Keratinocyte (primary cell): ENCODE results near the gene LIN7A. TPM values are rescaled to one million over a fixed set of nuclear protein-coding genes. Genes with fewer than 3 reads are reported as not detected.

ENCODE experiments used
- DNase-seq: peaks from one replicate; pipeline ENCODE4 v3.0.0-alpha.2; 2011; ENCODE audit warnings: low read depth, missing footprints, low spot score
- FAIRE-seq: peaks from 2 replicates; lab custom pipeline; 2011; peaks lifted over from hg19 to GRCh38; lab: Jason Lieb, UNC
- H2AFZ ChIP-seq: 2 replicates; pipeline ENCODE4 v1.6.0; 2012; ENCODE audit warnings: low read length, control low read depth, inconsistent platforms; ENCODE audit not compliant: control insufficient read depth
- H3K27ac ChIP-seq: 2 replicates; pipeline ENCODE4 v1.5.1; 2011; ENCODE audit warnings: low read length; ENCODE audit not compliant: control insufficient read depth, insufficient read depth
- H3K27me3 ChIP-seq: 3 replicates; pipeline ENCODE4 v1.6.0; 2011; ENCODE audit warnings: low read length; ENCODE audit not compliant: control insufficient read depth, insufficient read depth; ENCODE audit errors: extremely low read depth
- H3K36me3 ChIP-seq, 2 experiments: 2 replicates in 1 of 2; 3 replicates in 1 of 2; pipeline ENCODE4 v1.5.1; 2011; ENCODE audit warnings: low read length in 2 of 2, mild to moderate bottlenecking in 1 of 2; ENCODE audit not compliant: control insufficient read depth in 2 of 2, insufficient read depth in 2 of 2; ENCODE audit errors: extremely low read depth in 1 of 2
- H3K4me1 ChIP-seq: 3 replicates; pipeline ENCODE4 v1.5.1; 2011; ENCODE audit warnings: low read length; ENCODE audit not compliant: control insufficient read depth, insufficient read depth; ENCODE audit errors: extremely low read depth
- H3K4me2 ChIP-seq: 3 replicates; pipeline ENCODE4 v1.6.0; 2011; ENCODE audit warnings: low read depth, low read length; ENCODE audit not compliant: control insufficient read depth, insufficient read depth; ENCODE audit errors: extremely low read depth
- H3K4me3 ChIP-seq, 3 experiments: fragments of 200-600 bp in 1 of 3; sonication (generic) in 1 of 3; 2 replicates in 2 of 3; 3 replicates in 1 of 3; pipeline ENCODE4 v1.5.1; 2011 to 2016; ENCODE audit warnings: low read length in 3 of 3, mild to moderate bottlenecking in 3 of 3, control low read depth in 2 of 3, inconsistent platforms in 1 of 3, low read depth in 1 of 3, mixed read lengths in 1 of 3, mixed run types in 1 of 3, moderate library complexity in 1 of 3; ENCODE audit not compliant: control insufficient read depth in 2 of 3, insufficient read depth in 2 of 3; ENCODE audit errors: extremely low read depth in 1 of 3
- H3K79me2 ChIP-seq: 2 replicates; pipeline ENCODE4 v1.6.0; 2012; ENCODE audit warnings: low read length; ENCODE audit not compliant: control insufficient read depth, insufficient read depth
- H3K9ac ChIP-seq: 3 replicates; pipeline ENCODE4 v1.6.0; 2011; ENCODE audit warnings: low read length; ENCODE audit not compliant: control insufficient read depth, insufficient read depth; ENCODE audit errors: extremely low read depth
- H3K9me1 ChIP-seq: 3 replicates; pipeline ENCODE4 v1.6.0; 2011; ENCODE audit warnings: low read length; ENCODE audit not compliant: control insufficient read depth, insufficient read depth; ENCODE audit errors: extremely low read depth
- H3K9me3 ChIP-seq: 2 replicates; pipeline ENCODE4 v1.5.1; 2012; ENCODE audit warnings: low read depth, low read length; ENCODE audit not compliant: control insufficient read depth
- H4K20me1 ChIP-seq: 3 replicates; pipeline ENCODE4 v1.6.0; 2011; ENCODE audit warnings: low read length; ENCODE audit not compliant: control insufficient read depth, insufficient read depth; ENCODE audit errors: extremely low read depth
- EZH2 ChIP-seq: IDR thresholded peaks from one replicate; pipeline ENCODE4 v1.6.1; 2012; ENCODE audit warnings: inconsistent platforms, mild to moderate bottlenecking, low read length, moderate library complexity
- dilution Hi-C: fragments of 300-500 bp; cut with MboI; formaldehyde crosslinking; loops from one replicate; pipeline ENCODE4 v1.7.0; 2020; ENCODE audit warnings: low sequenced_read_pairs; ENCODE audit not compliant: extremely low pct_ligation_motif_present
- polyA plus RNA-seq, 5 experiments: library from polyadenylated mRNA; depleted of rRNA in 3 of 5; stranded (reverse) in 3 of 5; stranded (forward) in 1 of 5; unstranded in 1 of 5; fragments of >200 nt; gene quantifications; 1 replicate in 1 of 5; 2 replicates in 3 of 5; 3 replicates in 1 of 5; pipeline versions ENCODE4 v1.2.1 to v1.2.3, GENCODE V29; 2011 to 2012; ENCODE audit warnings: missing spikeins in 2 of 5, low read depth in 1 of 5, low replicate concordance in 1 of 5
- TF ChIP-seq, protein P1 (sequence below), 3 experiments: IDR thresholded peaks in 1 of 3; conservative IDR thresholded peaks in 1 of 3; optimal IDR thresholded peaks in 1 of 3; 2 replicates in 2 of 3; 3 replicates in 1 of 3; pipeline versions ENCODE3 to v1.5.1; 2011; ENCODE audit warnings: low read length in 3 of 3, mild to moderate bottlenecking in 3 of 3, moderate library complexity in 2 of 3, control low read depth in 1 of 3, inconsistent platforms in 1 of 3; ENCODE audit not compliant: insufficient read depth in 2 of 3; ENCODE audit errors: extremely low read depth in 1 of 3

LIN7A gene
- polyA plus RNA-seq, 1 donor (not counting 4 experiments of a cell fraction or from before 2014, with no cell fraction given), result not detected

DNA sequence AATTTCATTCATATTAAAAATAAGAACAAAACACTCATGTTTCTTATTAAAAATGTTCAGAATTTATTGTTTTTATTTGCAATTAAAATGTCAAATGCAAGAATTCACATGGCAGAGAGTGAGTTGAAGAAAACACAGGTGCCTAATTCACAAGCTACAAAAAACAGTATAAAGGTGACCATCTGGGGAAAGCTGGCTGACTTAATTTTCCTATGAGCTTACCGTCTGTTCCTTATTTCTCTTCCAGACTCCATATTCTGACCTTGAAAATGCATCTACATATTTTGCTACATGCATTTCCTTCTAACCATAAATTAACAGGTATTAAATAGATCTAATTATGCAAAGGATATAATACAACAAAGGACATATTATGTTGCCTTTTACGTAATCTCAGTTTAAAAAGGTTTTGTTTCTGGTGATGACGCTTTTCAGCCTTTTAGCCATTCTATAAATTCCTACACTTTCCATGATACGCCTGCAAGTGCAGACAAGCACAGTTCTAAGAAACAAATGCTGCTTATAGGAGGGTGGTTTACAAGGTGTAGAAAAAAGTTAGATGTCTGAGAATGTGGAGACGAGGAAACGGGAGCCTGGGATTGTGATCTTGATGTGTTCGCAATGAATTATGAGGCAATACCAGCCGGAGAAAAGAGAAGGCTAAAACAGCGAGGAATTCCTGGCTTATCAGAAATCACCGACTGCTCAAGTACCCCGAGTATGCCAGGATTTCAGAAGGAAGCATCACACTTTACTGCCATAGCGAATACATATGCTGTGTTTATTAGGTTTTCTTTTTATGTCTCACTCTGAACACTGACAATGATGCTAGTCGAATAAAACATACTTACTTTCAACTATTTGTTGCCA lies 24.6 kb downstream of the LIN7A start:
- dilution Hi-C loops, result no loop called here
- no peak for DNase-seq
- FAIRE-seq, result no peak

DNA sequence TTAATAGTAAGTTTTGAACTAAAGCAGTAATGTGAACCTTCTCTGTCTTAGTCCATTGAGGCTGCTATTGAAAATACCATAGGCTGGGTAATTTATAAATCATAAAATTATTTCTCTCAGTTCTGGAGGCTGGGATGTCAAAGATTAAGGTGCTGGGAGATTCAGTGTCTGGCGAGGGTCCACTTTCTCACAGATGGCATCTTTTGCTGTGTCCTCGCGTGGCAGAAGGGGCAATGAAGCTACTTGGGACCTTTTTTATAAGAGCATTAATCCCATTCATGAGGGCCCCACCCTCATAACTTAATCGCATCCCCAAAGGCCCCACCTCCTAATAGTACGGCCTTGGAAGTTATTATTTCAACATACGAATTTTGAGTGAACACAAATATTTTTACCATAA lies 28.4 kb downstream of the LIN7A start:
- Histone ChIP-seq H2AFZ (no peak overlapping the region), H3K27ac (no peak overlapping the region), H3K4me2 (no peak overlapping the region), H3K79me2 (no peaks in the 10 kb centered on the region), H4K20me1 (no peaks in the 10 kb centered on the region), H3K9me1 (no peaks in the 10 kb centered on the region), H3K4me1 (no peaks in the 10 kb centered on the region), H3K27me3 (no peaks in the 10 kb centered on the region), H3K9ac (no peak overlapping the region), H3K36me3 (no peaks in the 10 kb centered on the region), H3K9me3 (no peaks in the 10 kb centered on the region), H3K4me3 (no peak overlapping the region)
- TF ChIP-seq EZH2, result no peak
- TF ChIP-seq, protein P1, sequence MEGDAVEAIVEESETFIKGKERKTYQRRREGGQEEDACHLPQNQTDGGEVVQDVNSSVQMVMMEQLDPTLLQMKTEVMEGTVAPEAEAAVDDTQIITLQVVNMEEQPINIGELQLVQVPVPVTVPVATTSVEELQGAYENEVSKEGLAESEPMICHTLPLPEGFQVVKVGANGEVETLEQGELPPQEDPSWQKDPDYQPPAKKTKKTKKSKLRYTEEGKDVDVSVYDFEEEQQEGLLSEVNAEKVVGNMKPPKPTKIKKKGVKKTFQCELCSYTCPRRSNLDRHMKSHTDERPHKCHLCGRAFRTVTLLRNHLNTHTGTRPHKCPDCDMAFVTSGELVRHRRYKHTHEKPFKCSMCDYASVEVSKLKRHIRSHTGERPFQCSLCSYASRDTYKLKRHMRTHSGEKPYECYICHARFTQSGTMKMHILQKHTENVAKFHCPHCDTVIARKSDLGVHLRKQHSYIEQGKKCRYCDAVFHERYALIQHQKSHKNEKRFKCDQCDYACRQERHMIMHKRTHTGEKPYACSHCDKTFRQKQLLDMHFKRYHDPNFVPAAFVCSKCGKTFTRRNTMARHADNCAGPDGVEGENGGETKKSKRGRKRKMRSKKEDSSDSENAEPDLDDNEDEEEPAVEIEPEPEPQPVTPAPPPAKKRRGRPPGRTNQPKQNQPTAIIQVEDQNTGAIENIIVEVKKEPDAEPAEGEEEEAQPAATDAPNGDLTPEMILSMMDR (optimal IDR thresholded peaks at IDR 0.05 in 1 of 3, IDR thresholded peaks at IDR 0.05 in 1 of 3, conservative IDR thresholded peaks at IDR 0.05 in 1 of 3; ENCODE audit: extremely low read depth in 1 of 3, insufficient read depth in 2 of 3, low read length in 3 of 3), result no peak
- no peak for FAIRE-seq
- no peak for DNase-seq
- dilution Hi-C loops, result no loop called here

More for the DNA sequence above, 24.6 kb downstream of the LIN7A start:
- H3K27me3 ChIP-seq, result no peaks in the 10 kb centered on the region
- H2AFZ ChIP-seq, result peak overlapping the region; percentile 55
- no peaks in the 10 kb centered on the region for H3K4me1 ChIP-seq
- no peak overlapping the region for H3K27ac ChIP-seq
- H3K79me2 ChIP-seq, result no peaks in the 10 kb centered on the region
- peak overlapping the region in 1 of 3 experiments; percentile 9 for H3K4me3 ChIP-seq
- no peaks in the 10 kb centered on the region for H4K20me1 ChIP-seq
- H3K4me2 ChIP-seq, result peak overlapping the region; percentile 56
- no peaks in the 10 kb centered on the region for H3K36me3 ChIP-seq
- no peak overlapping the region for H3K9ac ChIP-seq
- H3K9me3 ChIP-seq, result no peaks in the 10 kb centered on the region
- TF ChIP-seq, protein P1 (optimal IDR thresholded peaks at IDR 0.05 in 1 of 3, IDR thresholded peaks at IDR 0.05 in 1 of 3, conservative IDR thresholded peaks at IDR 0.05 in 1 of 3; ENCODE audit: extremely low read depth in 1 of 3, insufficient read depth in 2 of 3, low read length in 3 of 3), result no peak
- TF ChIP-seq EZH2, result no peak
- no peaks in the 10 kb centered on the region for H3K9me1 ChIP-seq
